Left lobe of liver (tissue), 2 donors: ENCODE data around the gene EPHB6. TPM values are rescaled to one million over a fixed set of nuclear protein-coding genes. Genes with fewer than 3 reads are reported as not detected.

ENCODE experiments used
- ATAC-seq: fragments of 200-7000 bp; cut with Tn5 transposase; one replicate; pipeline ENCODE4 v1.9.1; 2020; ENCODE audit warnings: mild to moderate bottlenecking, moderate library complexity
- DNase-seq: peaks from one replicate; pipeline ENCODE4 v3.0.0-alpha.2; 2020; ENCODE audit warnings: low spot score
- total RNA-seq: library from RNA; stranded (reverse); gene quantifications from one replicate; pipeline ENCODE4 v1.2.1, GENCODE V29; 2021
- donor health status: DM: no; HTN: no; CAD: no; lungs with moderate emphysema.
- donor health status: DM: no; HTN: yes; CAD: no.

EPHB6 gene
- total RNA-seq, 1 donor from 2014 or later: 5.1 TPM

- DNase-seq (no peak), ATAC-seq (no peak)
Measured at GRCh38 chr7:142863891-142864685, 9.2 kb downstream of the EPHB6 start.

GRCh38 chr7:142864980-142865747 is 10.3 kb downstream of the EPHB6 start:
- ATAC-seq (no peak), DNase-seq (no peak)

GRCh38 chr7:142865766-142866165 is 10.9 kb downstream of the EPHB6 start:
- no peak for DNase-seq
- ATAC-seq: no peak

GRCh38 chr7:142866361-142867096 is 11.7 kb downstream of the EPHB6 start:
- DNase-seq (peak; percentile 44), ATAC-seq (peak; percentile 93)

- ATAC-seq: no peak
Measured at GRCh38 chr7:142867097-142867378, 12.2 kb downstream of the EPHB6 start.

GRCh38 chr7:142867398-142868187 is 12.7 kb downstream of the EPHB6 start:
- ATAC-seq: no peak
- no peak for DNase-seq

More at GRCh38 chr7:142867097-142867378, 12.2 kb downstream of the EPHB6 start:
- DNase-seq: no peak

GRCh38 chr7:142868188-142868985 is 13.5 kb downstream of the EPHB6 start:
- DNase-seq: no peak
- ATAC-seq: no peak

- no peak for DNase-seq
Measured at GRCh38 chr7:142868986-142869415, 14.1 kb downstream of the EPHB6 start.

GRCh38 chr7:142869434-142869833 is 14.6 kb downstream of the EPHB6 start:
- ATAC-seq (no peak), DNase-seq (no peak)

More at GRCh38 chr7:142868986-142869415, 14.1 kb downstream of the EPHB6 start:
- ATAC-seq: no peak

GRCh38 chr7:142870147-142870559 is 15.3 kb downstream of the EPHB6 start:
- DNase-seq: no peak
- ATAC-seq: no peak

GRCh38 chr7:142870566-142871259 is 15.8 kb downstream of the EPHB6 start:
- peak; percentile 42 for DNase-seq
- ATAC-seq: no peak

GRCh38 chr7:142871260-142872105 is 16.6 kb downstream of the EPHB6 start:
- ATAC-seq: no peak
- peak; percentile 23 for DNase-seq

GRCh38 chr7:142872106-142872675 is 17.3 kb downstream of the EPHB6 start:
- DNase-seq: peak; percentile 40
- no peak for ATAC-seq

GRCh38 chr7:142873281-142873784 is 18.5 kb downstream of the EPHB6 start:
- ATAC-seq (peak; percentile 50), DNase-seq (peak; percentile 47)

- ATAC-seq (no peak), DNase-seq (peak; percentile 10)
Measured at GRCh38 chr7:142873871-142874270, 19.0 kb downstream of the EPHB6 start.

GRCh38 chr7:142874409-142874808 is 19.5 kb downstream of the EPHB6 start:
- ATAC-seq (no peak), DNase-seq (no peak)

- ATAC-seq (no peak), DNase-seq (no peak)
Measured at GRCh38 chr7:142874837-142875236, 20.0 kb downstream of the EPHB6 start.

- peak; percentile 21 for DNase-seq
- no peak for ATAC-seq
Measured at GRCh38 chr7:142875456-142875855, 20.6 kb downstream of the EPHB6 start.
